IMR-90 (cell line): ENCODE measurements around the gene KAZN. TPM values are rescaled to one million over a fixed set of nuclear protein-coding genes. Genes with fewer than 3 reads are reported as not detected.

Experiments used
- ATAC-seq: fragments of 200-7000 bp; cut with Tn5 transposase; 2 replicates; pipeline ENCODE4 v1.9.1; 2020; ENCODE audit warnings: low read depth, mild to moderate bottlenecking, moderate library complexity
- BruUV-seq: library from RNA; stranded (reverse); fragments of 400-500 nt; replicated peaks from 2 replicates; lab custom pipeline; 2021; lab: Mats Ljungman, UMichigan
- CTCF ChIA-PET: fragments of 300-600 bp; formaldehyde crosslinking; extraction: SDS; loops from one replicate; lab custom pipeline; 2021; ENCODE audit warnings: antibody characterized with exemption; lab: Yijun Ruan, JAX
- POLR2A ChIA-PET: fragments of 300-600 bp; sonication (Branson Sonifier 250); formaldehyde crosslinking; loops from one replicate; lab custom pipeline; 2022; ENCODE audit warnings: antibody characterized with exemption; ENCODE audit not compliant: unreplicated experiment; lab: Charles Lee
- DNase-seq: peaks from one replicate; pipeline ENCODE4 v3.0.0; 2013
- H2AFZ ChIP-seq: replicated peaks from 2 replicates; pipeline ENCODE3; 2013; ENCODE audit warnings: low read length, mild to moderate bottlenecking; ENCODE audit not compliant: poor library complexity
- H2AK5ac ChIP-seq: 2 replicates; pipeline ENCODE4 v1.6.1; 2013; ENCODE audit warnings: low read depth, low read length, inconsistent platforms
- H2AK9ac ChIP-seq: replicated peaks from 2 replicates; pipeline ENCODE3; 2013; ENCODE audit warnings: mild to moderate bottlenecking, low read depth, low read length, moderate library complexity; ENCODE audit not compliant: poor library complexity
- H2BK120ac ChIP-seq: 2 replicates; pipeline ENCODE4 v1.6.1; 2013; ENCODE audit warnings: low read depth, low read length, inconsistent platforms
- H2BK15ac ChIP-seq: 3 replicates; pipeline ENCODE4 v1.6.1; 2013; ENCODE audit warnings: low read depth, low read length, inconsistent platforms
- H2BK20ac ChIP-seq: 2 replicates; pipeline ENCODE4 v1.6.1; 2013; ENCODE audit warnings: low read depth, mild to moderate bottlenecking, inconsistent platforms, low read length, moderate library complexity
- H2BK5ac ChIP-seq: 2 replicates; pipeline ENCODE4 v1.6.1; 2013; ENCODE audit warnings: mild to moderate bottlenecking, low read depth, low read length, inconsistent platforms; ENCODE audit not compliant: poor library complexity, severe bottlenecking
- H3K14ac ChIP-seq: replicated peaks from 2 replicates; pipeline ENCODE4 v1.6.1; 2013; ENCODE audit warnings: low read depth, low read length, inconsistent platforms
- H3K18ac ChIP-seq: 2 replicates; pipeline ENCODE4 v1.6.1; 2013; ENCODE audit warnings: low read depth, low read length, control low read depth
- H3K23ac ChIP-seq: 2 replicates; pipeline ENCODE4 v1.6.1; 2013; ENCODE audit warnings: low read depth, low read length, inconsistent platforms
- H3K27ac ChIP-seq: 2 replicates; pipeline ENCODE4 v1.5.1; 2013; ENCODE audit warnings: mild to moderate bottlenecking, control low read depth, low read length; ENCODE audit not compliant: insufficient read depth
- H3K27me3 ChIP-seq: 2 replicates; pipeline ENCODE4 v1.6.1; 2013; ENCODE audit warnings: low read length; ENCODE audit not compliant: control insufficient read depth, insufficient read depth
- H3K36me3 ChIP-seq: 2 replicates; pipeline ENCODE4 v1.6.1; 2013; ENCODE audit warnings: low read length, mixed read lengths; ENCODE audit not compliant: control insufficient read depth, insufficient read depth
- H3K4ac ChIP-seq: 2 replicates; pipeline ENCODE4 v1.6.1; 2013; ENCODE audit warnings: low read depth, low read length, inconsistent platforms
- H3K4me1 ChIP-seq: 2 replicates; pipeline ENCODE4 v1.6.1; 2013; ENCODE audit warnings: low read length, mixed read lengths; ENCODE audit not compliant: control insufficient read depth, insufficient read depth
- H3K4me2 ChIP-seq: 2 replicates; pipeline ENCODE4 v1.6.1; 2013; ENCODE audit warnings: low read depth, mild to moderate bottlenecking, control low read depth, low read length, moderate library complexity
- H3K4me3 ChIP-seq: 2 replicates; pipeline ENCODE4 v1.5.1; 2013; ENCODE audit warnings: low read depth, mild to moderate bottlenecking, control low read depth, low read length, moderate library complexity; ENCODE audit not compliant: insufficient read depth
- H3K56ac ChIP-seq: 2 replicates; pipeline ENCODE4 v1.6.1; 2013; ENCODE audit warnings: low read length, inconsistent platforms; ENCODE audit not compliant: insufficient read depth; ENCODE audit errors: extremely low read depth
- H3K79me1 ChIP-seq, 2 experiments: 2 replicates each; pipeline ENCODE4 v1.6.1; 2013; ENCODE audit warnings: low read length in 2 of 2, inconsistent platforms in 1 of 2, low read depth in 1 of 2
- H3K9ac ChIP-seq: 2 replicates; pipeline ENCODE4 v1.6.1; 2013; ENCODE audit warnings: low read depth, low read length, control low read depth
- H3K9me1 ChIP-seq: 2 replicates; pipeline ENCODE4 v1.6.1; 2013; ENCODE audit warnings: low read length, inconsistent platforms; ENCODE audit not compliant: insufficient read depth
- H3K9me3 ChIP-seq: 2 replicates; pipeline ENCODE4 v1.6.1; 2013; ENCODE audit warnings: low read length; ENCODE audit not compliant: control insufficient read depth, insufficient read depth
- H4K20me1 ChIP-seq: 2 replicates; pipeline ENCODE4 v1.6.1; 2013; ENCODE audit warnings: low read length, inconsistent platforms; ENCODE audit not compliant: insufficient read depth
- H4K5ac ChIP-seq: 2 replicates; pipeline ENCODE4 v1.6.1; 2013; ENCODE audit warnings: mild to moderate bottlenecking, low read depth, low read length, control low read depth
- H4K8ac ChIP-seq, 2 experiments: 2 replicates each; pipeline ENCODE4 v1.6.1; 2013; ENCODE audit warnings: low read depth in 2 of 2, low read length in 2 of 2, control low read depth in 1 of 2, inconsistent platforms in 1 of 2
- H4K91ac ChIP-seq: 2 replicates; pipeline ENCODE4 v1.6.1; 2013; ENCODE audit warnings: low read depth, low read length, inconsistent platforms; ENCODE audit not compliant: insufficient read depth
- CHD1 ChIP-seq: IDR thresholded peaks from 2 replicates; pipeline ENCODE4 v1.6.1; 2012; ENCODE audit warnings: low read depth, low read length, improper control_type of control experiment
- FOS ChIP-seq: fragments of 150-350 bp; IDR thresholded peaks from 2 replicates; pipeline ENCODE4 v1.6.1; 2016; ENCODE audit warnings: low read depth, low read length
- MAFK ChIP-seq: IDR thresholded peaks from 2 replicates; pipeline ENCODE4 v1.6.1; 2012; ENCODE audit warnings: low read depth, low read length, improper control_type of control experiment
- MXI1 ChIP-seq: IDR thresholded peaks from 2 replicates; pipeline ENCODE4 v1.6.1; 2012; ENCODE audit warnings: low read depth, mild to moderate bottlenecking, low read length, moderate library complexity, borderline replicate concordance
- RCOR1 ChIP-seq: IDR thresholded peaks from 2 replicates; pipeline ENCODE4 v1.6.1; 2012; ENCODE audit warnings: mild to moderate bottlenecking, low read length, improper control_type of control experiment; ENCODE audit not compliant: insufficient replicate concordance
- SMC3 ChIP-seq: fragments of 150-350 bp; IDR thresholded peaks from 2 replicates; pipeline ENCODE4 v1.6.1; 2016; ENCODE audit warnings: low read depth, mild to moderate bottlenecking, antibody characterized with exemption, low read length, moderate library complexity
- WGBS, 2 experiments: methylation state at CpG; one replicate each; pipeline versions ENCODE4 v1.1.5 to v1.1.7; 2013; ENCODE audit warnings: missing lambda C conversion rate in 2 of 2; ENCODE audit not compliant: insufficient read length in 1 of 2; ENCODE audit errors: extremely low coverage in 2 of 2; 5-methylcytosine and 5-hydroxymethylcytosine counted together
- dilution Hi-C: fragments of 300-500 bp; cut with HindIII; formaldehyde crosslinking; loops from one replicate; pipeline ENCODE4 v1.14.3; 2018; ENCODE audit warnings: low sequenced_read_pairs; ENCODE audit not compliant: unreplicated experiment
- in situ Hi-C: fragments of 300-500 bp; cut with MboI; formaldehyde crosslinking; loops from 3 replicates; pipeline ENCODE4 v1.14.3; 2019; ENCODE audit warnings: low sequenced_read_pairs, inconsistent platforms, mixed read lengths
- intact Hi-C: fragments of 100-400 bp; cut with micrococcal nuclease; formaldehyde crosslinking; loops from 2 replicates; pipeline ENCODE4 v1.10.0; 2022
- polyA plus RNA-seq, 3 experiments: library from polyadenylated mRNA; depleted of rRNA; stranded (reverse); fragments of >200 nt; gene quantifications; 2 replicates each; pipeline ENCODE4 v1.2.3, GENCODE V29; 2012; ENCODE audit warnings: low replicate concordance in 1 of 3
- total RNA-seq: library from RNA; depleted of rRNA; stranded (reverse); fragments of >200 nt; gene quantifications from 2 replicates; pipeline ENCODE4 v1.2.3, GENCODE V29; 2012

KAZN gene
- total and polyA plus RNA-seq, 2 of the 4 experiments (the other 2 are of a cell fraction): 5.2 to 10.5 TPM

DNA sequence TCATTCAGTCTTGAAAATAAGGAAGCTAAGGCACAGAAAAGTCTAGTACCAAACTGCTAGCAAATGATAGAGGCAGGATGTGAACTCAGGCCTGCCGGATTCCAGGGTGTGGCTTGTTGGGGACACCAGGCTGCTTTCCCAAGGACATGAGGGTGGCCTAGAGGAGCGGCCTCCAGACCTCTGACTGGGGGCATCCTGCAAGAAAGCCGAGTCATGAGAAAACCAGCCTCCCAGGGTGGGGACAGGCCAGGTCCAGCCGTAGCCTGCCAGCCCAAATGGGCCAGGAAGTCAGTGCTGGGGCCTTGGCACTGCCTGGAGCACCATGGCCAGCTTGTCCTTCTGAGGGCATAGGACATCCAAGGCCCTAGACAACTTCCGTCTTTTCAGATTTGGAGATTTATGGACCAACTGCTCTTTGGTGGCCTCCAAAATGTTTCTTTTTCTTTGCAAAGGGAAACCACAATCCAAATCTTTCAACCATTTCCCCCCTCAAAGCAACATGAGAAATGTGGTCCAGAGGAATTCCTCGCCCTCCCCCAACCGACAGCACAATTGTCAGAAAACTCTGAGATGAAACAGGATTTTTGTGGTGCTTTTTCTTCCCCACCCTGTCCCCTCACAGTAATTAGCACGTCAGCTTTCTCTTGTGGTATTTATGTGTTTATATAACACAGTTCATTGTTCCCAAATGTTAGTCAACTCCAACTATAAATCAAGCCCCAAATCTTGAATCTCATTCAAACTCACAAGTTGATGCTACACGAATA is 212.3 kb downstream of the KAZN start:
- TF ChIP-seq SMC3 (no peak), MXI1 (no peak), RCOR1 (no peak), MAFK (no peak), FOS (no peak), CHD1 (no peak)
- no peak overlapping the region for H2AK9ac ChIP-seq
- no peak overlapping the region for H3K14ac ChIP-seq
- no peak overlapping the region for H3K56ac ChIP-seq
- no peak overlapping the region for H2AK5ac ChIP-seq
- no peak overlapping the region for H4K5ac ChIP-seq
- H3K18ac ChIP-seq: no peak overlapping the region
- POLR2A ChIA-PET: no interaction called here
- H2BK20ac ChIP-seq: no peak overlapping the region
- in situ Hi-C loops (no loop called here), intact Hi-C loops (no loop called here), dilution Hi-C loops (no loop called here)
- no TSS peak for BruUV-seq
- H3K4ac ChIP-seq: no peak overlapping the region
- H3K4me1 ChIP-seq: no peaks in the 10 kb centered on the region; the same call in 1 of the 2 replicates
- no peaks in the 10 kb centered on the region for H3K79me1 ChIP-seq
- WGBS, 2 experiments: 60% methylated on average over 2 of the region's 9 CpGs; no CpG with 5 or more reads in 1 of the 2 experiments
- no peak for ATAC-seq
- no peaks in the 10 kb centered on the region for H3K27me3 ChIP-seq
- no peak overlapping the region for H3K4me2 ChIP-seq
- peaks cover 7% of the 10 kb centered on the region for H3K9me3 ChIP-seq
- no peaks in the 10 kb centered on the region for H3K36me3 ChIP-seq
- DNase-seq: no peak
- no peak overlapping the region for H3K9ac ChIP-seq
- H3K27ac ChIP-seq: no peak overlapping the region
- no peaks in the 10 kb centered on the region for H4K20me1 ChIP-seq
- H2BK5ac ChIP-seq: no peak overlapping the region
- H2AFZ ChIP-seq: no peak overlapping the region
- no peak overlapping the region for H4K8ac ChIP-seq
- no peaks in the 10 kb centered on the region for H3K9me1 ChIP-seq
- H2BK15ac ChIP-seq: no peak overlapping the region
- H3K4me3 ChIP-seq: no peak overlapping the region
- CTCF ChIA-PET: no interaction called here
- H2BK120ac ChIP-seq: no peak overlapping the region
- no peak overlapping the region for H3K23ac ChIP-seq
- H4K91ac ChIP-seq: no peak overlapping the region
